ENCODE data around the gene TMEM175. TPM values are rescaled to one million over a fixed set of nuclear protein-coding genes. Genes with fewer than 3 reads are reported as not detected.

TMEM175 gene
- total RNA-seq, 3 donors from 2014 or later, result 30.1 to 39.0 (median 37.5) TPM

GRCh38 chr4:945274-946102 lies 13.2 kb downstream of the TMEM175 start:
- DNase-seq, result peak in 1 of 3 donors; percentile 22
- ATAC-seq, result no peak

GRCh38 chr4:946103-946450 lies 13.8 kb downstream of the TMEM175 start:
- Histone ChIP-seq H3K36me3 (ENCODE audit: low read depth) (no peaks in the 10 kb centered on the region), H3K4me3 (no peak overlapping the region), H3K4me1 (ENCODE audit: low read depth) (no peaks in the 10 kb centered on the region), H3K9me3 (no peaks in the 10 kb centered on the region)
- DNase-seq (no peak), ATAC-seq (no peak)
- intact Hi-C loops (cut with DNase I, micrococcal nuclease), result no loop called here
- TF ChIP-seq CTCF (IDR thresholded peaks at IDR 0.05), result no peak

More at GRCh38 chr4:945274-946102, 13.2 kb downstream of the TMEM175 start:
- Histone ChIP-seq H3K4me3 (no peak overlapping the region), H3K9me3 (no peaks in the 10 kb centered on the region), H3K4me1 (ENCODE audit: low read depth) (no peaks in the 10 kb centered on the region), H3K36me3 (ENCODE audit: low read depth) (no peaks in the 10 kb centered on the region)
- no peak for TF ChIP-seq CTCF (IDR thresholded peaks at IDR 0.05)
- intact Hi-C loops (cut with DNase I, micrococcal nuclease), result no loop called here

- Histone ChIP-seq H3K9me3 (no peaks in the 10 kb centered on the region), H3K4me1 (ENCODE audit: low read depth) (no peaks in the 10 kb centered on the region), H3K4me3 (no peak overlapping the region), H3K36me3 (ENCODE audit: low read depth) (no peaks in the 10 kb centered on the region)
- DNase-seq, result peak in 2 of 3 donors; percentile 10 to 37
- intact Hi-C loops (cut with DNase I, micrococcal nuclease), result no loop called here
- no peak for ATAC-seq
- no peak for TF ChIP-seq CTCF (IDR thresholded peaks at IDR 0.05)
Observed at GRCh38 chr4:946517-947471, 14.5 kb downstream of the TMEM175 start.

GRCh38 chr4:947491-947971 lies 15.3 kb downstream of the TMEM175 start:
- Histone ChIP-seq H3K36me3 (ENCODE audit: low read depth) (no peaks in the 10 kb centered on the region), H3K9me3 (no peaks in the 10 kb centered on the region), H3K4me1 (ENCODE audit: low read depth) (no peaks in the 10 kb centered on the region), H3K4me3 (no peak overlapping the region)
- intact Hi-C loops (cut with DNase I, micrococcal nuclease), result no loop called here
- no peak for TF ChIP-seq CTCF (IDR thresholded peaks at IDR 0.05)
- DNase-seq (peak in 2 of 3 donors; percentile 18 to 45), ATAC-seq (no peak)

GRCh38 chr4:948101-948935 lies 16.1 kb downstream of the TMEM175 start:
- peak; percentile 66 for ATAC-seq

More at GRCh38 chr4:948101-948935, 16.1 kb downstream of the TMEM175 start:
- Histone ChIP-seq H3K4me3 (no peak overlapping the region), H3K36me3 (ENCODE audit: low read depth) (no peaks in the 10 kb centered on the region), H3K4me1 (ENCODE audit: low read depth) (no peaks in the 10 kb centered on the region), H3K9me3 (no peaks in the 10 kb centered on the region)
- TF ChIP-seq CTCF (IDR thresholded peaks at IDR 0.05), result no peak
- DNase-seq, result peak in 2 of 3 donors; percentile 39 to 53
- intact Hi-C loops (cut with DNase I, micrococcal nuclease), result no loop called here

All from mucosa of descending colon (tissue), 3 donors.